ENCODE results near the gene PKP4. TPM values are rescaled to one million over a fixed set of nuclear protein-coding genes. Genes with fewer than 3 reads are reported as not detected.

The PKP4 gene
- total RNA-seq, 1 experiment from 2014 or later: not detected

- Histone ChIP-seq H3K27ac (ENCODE audit: low read length) (no peak overlapping the region), H3K36me3 (ENCODE audit: insufficient read depth, low read length) (no peaks in the 10 kb centered on the region), H3K9me3 (ENCODE audit: low read length) (no peaks in the 10 kb centered on the region), H3K4me1 (ENCODE audit: low read length) (no peaks in the 10 kb centered on the region), H4K20me1 (ENCODE audit: insufficient read depth, low read depth, low read length) (no peaks in the 10 kb centered on the region), H2AFZ (ENCODE audit: low read length) (no peak overlapping the region), H3K27me3 (ENCODE audit: low read length) (no peaks in the 10 kb centered on the region), H3K4me3 (ENCODE audit: low read length) (no peak overlapping the region), H3K9me2 (replicated peaks; ENCODE audit: insufficient read depth, low read length) (no peaks in the 10 kb centered on the region), H3K4me2 (ENCODE audit: low read depth, low read length, poor library complexity, severe bottlenecking) (no peak overlapping the region), H3K9ac (ENCODE audit: low read length) (no peak overlapping the region), H3K79me2 (ENCODE audit: low read length) (no peaks in the 10 kb centered on the region)
- DNase-seq: no peak
These were observed 167.4 kb downstream of the PKP4 start for GRCh38 chr2:158624071-158624667.

DNA sequence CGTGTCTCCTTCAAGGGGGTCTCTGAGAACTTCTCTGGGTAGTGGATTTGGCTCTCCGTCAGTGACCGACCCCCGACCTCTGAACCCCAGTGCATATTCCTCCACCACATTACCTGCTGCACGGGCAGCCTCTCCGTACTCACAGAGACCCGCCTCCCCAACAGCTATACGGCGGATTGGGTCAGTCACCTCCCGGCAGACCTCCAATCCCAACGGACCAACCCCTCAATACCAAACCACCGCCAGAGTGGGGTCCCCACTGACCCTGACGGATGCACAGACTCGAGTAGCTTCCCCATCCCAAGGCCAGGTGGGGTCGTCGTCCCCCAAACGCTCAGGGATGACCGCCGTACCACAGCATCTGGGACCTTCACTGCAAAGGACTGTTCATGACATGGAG lies 168.2 kb downstream of the PKP4 start:
- H3K4me3 ChIP-seq (ENCODE audit: low read length): no peak overlapping the region
- no peak for DNase-seq
- no peaks in the 10 kb centered on the region for H3K27me3 ChIP-seq (ENCODE audit: low read length)
- H3K9me2 ChIP-seq (replicated peaks; ENCODE audit: insufficient read depth, low read length): no peaks in the 10 kb centered on the region
- no peak overlapping the region for H2AFZ ChIP-seq (ENCODE audit: low read length)
- H3K79me2 ChIP-seq (ENCODE audit: low read length): no peaks in the 10 kb centered on the region
- H4K20me1 ChIP-seq (ENCODE audit: insufficient read depth, low read depth, low read length): no peaks in the 10 kb centered on the region
- H3K27ac ChIP-seq (ENCODE audit: low read length): no peak overlapping the region
- H3K9ac ChIP-seq (ENCODE audit: low read length): no peak overlapping the region
- H3K9me3 ChIP-seq (ENCODE audit: low read length): no peaks in the 10 kb centered on the region
- H3K4me2 ChIP-seq (ENCODE audit: low read depth, low read length, poor library complexity, severe bottlenecking): no peak overlapping the region
- H3K36me3 ChIP-seq (ENCODE audit: insufficient read depth, low read length): no peaks in the 10 kb centered on the region
- H3K4me1 ChIP-seq (ENCODE audit: low read length): no peaks in the 10 kb centered on the region

GRCh38 chr2:158629116-158629515 lies 172.4 kb downstream of the PKP4 start:
- H3K27me3 ChIP-seq (ENCODE audit: low read length): no peaks in the 10 kb centered on the region
- no peak overlapping the region for H3K27ac ChIP-seq (ENCODE audit: low read length)
- no peak overlapping the region for H3K4me2 ChIP-seq (ENCODE audit: low read depth, low read length, poor library complexity, severe bottlenecking)
- no peak overlapping the region for H2AFZ ChIP-seq (ENCODE audit: low read length)
- no peak for DNase-seq
- H3K4me3 ChIP-seq (ENCODE audit: low read length): no peak overlapping the region
- no peaks in the 10 kb centered on the region for H3K4me1 ChIP-seq (ENCODE audit: low read length)
- H3K9me3 ChIP-seq (ENCODE audit: low read length): no peaks in the 10 kb centered on the region
- no peak overlapping the region for H3K9ac ChIP-seq (ENCODE audit: low read length)
- no peaks in the 10 kb centered on the region for H4K20me1 ChIP-seq (ENCODE audit: insufficient read depth, low read depth, low read length)
- no peaks in the 10 kb centered on the region for H3K9me2 ChIP-seq (replicated peaks; ENCODE audit: insufficient read depth, low read length)
- H3K36me3 ChIP-seq (ENCODE audit: insufficient read depth, low read length): no peaks in the 10 kb centered on the region
- no peaks in the 10 kb centered on the region for H3K79me2 ChIP-seq (ENCODE audit: low read length)

DNA sequence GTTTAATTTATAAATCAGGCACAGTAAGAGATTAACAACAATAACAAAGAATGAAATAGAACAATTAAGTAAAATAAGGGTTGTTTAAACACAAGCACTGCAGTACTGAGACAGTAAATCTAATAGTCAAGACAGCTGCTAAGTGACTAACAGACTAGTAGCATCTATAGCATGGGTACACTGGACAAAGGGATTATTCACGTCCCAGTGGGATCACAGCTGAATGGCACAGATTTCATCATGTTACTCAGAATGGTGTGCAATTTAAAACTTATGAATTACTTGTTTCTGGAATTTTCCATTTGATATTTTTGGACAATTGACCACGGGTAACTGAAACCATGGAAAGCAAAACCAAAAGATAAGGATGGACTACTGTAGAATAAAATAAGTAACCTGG lies 176.5 kb downstream of the PKP4 start:
- Histone ChIP-seq H3K27me3 (ENCODE audit: low read length) (no peaks in the 10 kb centered on the region), H2AFZ (ENCODE audit: low read length) (no peak overlapping the region), H3K9ac (ENCODE audit: low read length) (no peak overlapping the region), H3K9me3 (ENCODE audit: low read length) (no peaks in the 10 kb centered on the region), H3K9me2 (replicated peaks; ENCODE audit: insufficient read depth, low read length) (no peaks in the 10 kb centered on the region), H3K4me2 (ENCODE audit: low read depth, low read length, poor library complexity, severe bottlenecking) (no peak overlapping the region), H4K20me1 (ENCODE audit: insufficient read depth, low read depth, low read length) (no peaks in the 10 kb centered on the region), H3K4me1 (ENCODE audit: low read length) (no peaks in the 10 kb centered on the region), H3K36me3 (ENCODE audit: insufficient read depth, low read length) (no peaks in the 10 kb centered on the region), H3K4me3 (ENCODE audit: low read length) (no peak overlapping the region), H3K79me2 (ENCODE audit: low read length) (no peaks in the 10 kb centered on the region), H3K27ac (ENCODE audit: low read length) (no peak overlapping the region)
- DNase-seq: no peak

GRCh38 chr2:158634627-158635026 lies 177.9 kb downstream of the PKP4 start:
- Histone ChIP-seq H3K36me3 (ENCODE audit: insufficient read depth, low read length) (no peaks in the 10 kb centered on the region), H3K9me3 (ENCODE audit: low read length) (no peaks in the 10 kb centered on the region), H3K4me2 (ENCODE audit: low read depth, low read length, poor library complexity, severe bottlenecking) (no peak overlapping the region), H4K20me1 (ENCODE audit: insufficient read depth, low read depth, low read length) (no peaks in the 10 kb centered on the region), H3K9ac (ENCODE audit: low read length) (no peak overlapping the region), H3K4me1 (ENCODE audit: low read length) (no peaks in the 10 kb centered on the region), H3K4me3 (ENCODE audit: low read length) (no peak overlapping the region), H3K27me3 (ENCODE audit: low read length) (no peaks in the 10 kb centered on the region), H3K9me2 (replicated peaks; ENCODE audit: insufficient read depth, low read length) (no peaks in the 10 kb centered on the region), H3K79me2 (ENCODE audit: low read length) (no peaks in the 10 kb centered on the region), H2AFZ (ENCODE audit: low read length) (no peak overlapping the region), H3K27ac (ENCODE audit: low read length) (no peak overlapping the region)
- DNase-seq: no peak

DNA sequence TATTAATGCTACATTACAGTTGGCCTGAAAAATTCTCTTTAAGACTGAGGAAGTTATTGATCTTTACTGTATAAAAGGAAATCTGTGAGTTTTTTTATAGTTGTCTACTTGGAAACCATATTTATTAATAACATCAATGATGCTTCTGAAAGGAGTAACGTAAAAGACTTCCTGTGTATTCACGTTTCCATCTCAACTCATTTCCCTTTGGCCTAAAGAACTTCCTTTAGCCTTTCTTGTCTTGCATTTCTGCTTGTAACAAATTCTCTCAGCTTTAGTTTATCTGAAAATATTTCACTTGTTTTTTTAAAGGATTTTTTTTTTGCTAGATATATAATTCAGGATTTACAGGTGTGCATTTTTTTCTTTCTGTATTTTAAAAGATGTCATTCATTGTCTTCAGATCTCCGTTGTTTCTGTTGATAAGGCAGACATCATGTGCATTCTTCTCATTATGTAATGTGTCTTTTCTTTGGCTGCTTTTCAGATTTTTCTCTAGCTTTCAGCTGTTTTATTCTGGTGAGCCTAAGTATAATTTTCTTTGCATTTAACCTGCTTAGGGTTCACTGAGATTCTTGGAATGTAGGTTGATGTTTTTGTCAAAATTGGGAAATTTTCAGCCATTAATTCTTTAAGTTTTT lies 179.3 kb downstream of the PKP4 start:
- no peaks in the 10 kb centered on the region for H4K20me1 ChIP-seq (ENCODE audit: insufficient read depth, low read depth, low read length)
- DNase-seq: no peak
- H3K79me2 ChIP-seq (ENCODE audit: low read length): no peaks in the 10 kb centered on the region
- no peak overlapping the region for H3K9ac ChIP-seq (ENCODE audit: low read length)
- no peaks in the 10 kb centered on the region for H3K27me3 ChIP-seq (ENCODE audit: low read length)
- H3K4me2 ChIP-seq (ENCODE audit: low read depth, low read length, poor library complexity, severe bottlenecking): no peak overlapping the region
- no peaks in the 10 kb centered on the region for H3K9me2 ChIP-seq (replicated peaks; ENCODE audit: insufficient read depth, low read length)
- H3K27ac ChIP-seq (ENCODE audit: low read length): no peak overlapping the region
- no peak overlapping the region for H3K4me3 ChIP-seq (ENCODE audit: low read length)
- no peaks in the 10 kb centered on the region for H3K4me1 ChIP-seq (ENCODE audit: low read length)
- H2AFZ ChIP-seq (ENCODE audit: low read length): no peak overlapping the region
- H3K9me3 ChIP-seq (ENCODE audit: low read length): no peaks in the 10 kb centered on the region
- H3K36me3 ChIP-seq (ENCODE audit: insufficient read depth, low read length): no peaks in the 10 kb centered on the region

- H3K9me2 ChIP-seq (replicated peaks; ENCODE audit: insufficient read depth, low read length): no peaks in the 10 kb centered on the region
- no peak overlapping the region for H3K4me2 ChIP-seq (ENCODE audit: low read depth, low read length, poor library complexity, severe bottlenecking)
- H3K4me3 ChIP-seq (ENCODE audit: low read length): no peak overlapping the region
- no peaks in the 10 kb centered on the region for H3K4me1 ChIP-seq (ENCODE audit: low read length)
- no peaks in the 10 kb centered on the region for H4K20me1 ChIP-seq (ENCODE audit: insufficient read depth, low read depth, low read length)
- no peaks in the 10 kb centered on the region for H3K27me3 ChIP-seq (ENCODE audit: low read length)
- no peaks in the 10 kb centered on the region for H3K36me3 ChIP-seq (ENCODE audit: insufficient read depth, low read length)
- DNase-seq: no peak
- H3K27ac ChIP-seq (ENCODE audit: low read length): no peak overlapping the region
- no peaks in the 10 kb centered on the region for H3K9me3 ChIP-seq (ENCODE audit: low read length)
- H2AFZ ChIP-seq (ENCODE audit: low read length): no peak overlapping the region
- H3K9ac ChIP-seq (ENCODE audit: low read length): no peak overlapping the region
- no peaks in the 10 kb centered on the region for H3K79me2 ChIP-seq (ENCODE audit: low read length)
These were observed 180.6 kb downstream of the PKP4 start for GRCh38 chr2:158637357-158637756.

DNA sequence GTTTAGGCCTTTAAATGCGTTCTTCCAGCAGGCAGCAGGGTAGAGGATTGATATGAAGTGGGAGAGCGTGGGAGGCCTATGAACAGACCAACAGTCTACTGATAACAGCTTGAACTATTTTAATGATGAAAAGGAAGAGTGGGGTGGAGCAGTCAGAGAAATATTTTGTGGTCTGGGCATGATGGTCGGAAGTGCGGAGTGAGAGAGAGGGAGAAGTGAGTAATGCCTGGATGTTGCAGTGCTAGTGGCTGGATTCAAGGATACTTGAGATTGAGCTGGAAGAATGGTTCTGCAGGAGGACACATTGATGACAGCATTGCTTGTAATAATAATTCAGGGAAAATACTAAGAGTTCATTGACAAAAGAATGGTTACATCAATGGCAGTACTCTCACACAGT lies 187.4 kb downstream of the PKP4 start:
- no peaks in the 10 kb centered on the region for H4K20me1 ChIP-seq (ENCODE audit: insufficient read depth, low read depth, low read length)

More for the DNA sequence above, 187.4 kb downstream of the PKP4 start:
- Histone ChIP-seq H3K4me2 (ENCODE audit: low read depth, low read length, poor library complexity, severe bottlenecking) (no peak overlapping the region), H2AFZ (ENCODE audit: low read length) (no peak overlapping the region), H3K9ac (ENCODE audit: low read length) (no peak overlapping the region), H3K9me3 (ENCODE audit: low read length) (no peaks in the 10 kb centered on the region), H3K4me3 (ENCODE audit: low read length) (no peak overlapping the region), H3K27me3 (ENCODE audit: low read length) (no peaks in the 10 kb centered on the region), H3K36me3 (ENCODE audit: insufficient read depth, low read length) (no peaks in the 10 kb centered on the region), H3K79me2 (ENCODE audit: low read length) (no peaks in the 10 kb centered on the region), H3K9me2 (replicated peaks; ENCODE audit: insufficient read depth, low read length) (no peaks in the 10 kb centered on the region), H3K27ac (ENCODE audit: low read length) (no peak overlapping the region), H3K4me1 (ENCODE audit: low read length) (no peaks in the 10 kb centered on the region)
- no peak for DNase-seq
